IPS DF 19.7 (cell line): ENCODE data around the gene NFX1.

Source experiments
- DNase-seq: peaks from one replicate; pipeline ENCODE4 v3.0.0-alpha.2; 2013; ENCODE audit warnings: low read depth, low spot score

Gene NFX1

DNA sequence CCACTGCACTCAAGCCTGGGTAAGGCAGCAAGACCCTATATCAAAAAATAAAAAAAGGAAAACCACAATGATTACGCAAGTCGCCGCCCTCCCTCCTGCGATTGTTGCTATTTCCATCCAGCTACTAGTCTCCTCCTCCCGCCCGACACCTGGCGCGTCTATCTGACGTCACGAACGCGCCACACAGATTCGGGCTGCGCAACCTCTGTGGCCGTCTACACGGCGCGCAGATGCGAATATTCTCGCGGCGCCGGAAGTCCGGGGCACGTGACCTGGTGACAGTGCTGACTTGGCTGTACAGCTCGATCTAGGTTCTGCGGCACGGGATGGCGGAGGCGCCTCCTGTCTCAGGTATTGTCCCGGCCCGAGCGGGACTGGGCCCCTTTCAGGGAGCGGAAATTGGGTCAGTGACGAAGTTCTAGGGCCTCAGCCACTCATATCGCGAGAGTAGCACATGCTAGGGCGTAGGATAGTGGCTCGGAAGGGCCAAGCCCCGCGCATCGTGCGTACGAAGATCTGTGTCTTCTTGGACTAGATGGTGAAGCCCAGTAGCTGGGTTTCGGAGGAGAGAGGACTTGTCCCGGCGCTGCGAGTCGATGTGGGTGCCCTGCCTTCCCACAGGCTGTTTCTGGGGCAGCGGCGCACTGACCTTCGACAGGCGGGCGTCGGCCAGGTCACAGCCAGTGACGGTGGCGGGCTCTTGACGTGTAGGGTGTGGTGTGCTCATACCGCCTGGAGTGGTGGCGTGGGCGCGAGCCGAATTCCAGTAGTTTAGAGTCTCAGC lies at the start of gene NFX1:
Gene NFX1 (plus strand): TSS at position 270 of the 784 bp plus-strand sequence. CDS start 57 bp downstream, at position 327.
- DNase-seq = peak; percentile 89

DNA sequence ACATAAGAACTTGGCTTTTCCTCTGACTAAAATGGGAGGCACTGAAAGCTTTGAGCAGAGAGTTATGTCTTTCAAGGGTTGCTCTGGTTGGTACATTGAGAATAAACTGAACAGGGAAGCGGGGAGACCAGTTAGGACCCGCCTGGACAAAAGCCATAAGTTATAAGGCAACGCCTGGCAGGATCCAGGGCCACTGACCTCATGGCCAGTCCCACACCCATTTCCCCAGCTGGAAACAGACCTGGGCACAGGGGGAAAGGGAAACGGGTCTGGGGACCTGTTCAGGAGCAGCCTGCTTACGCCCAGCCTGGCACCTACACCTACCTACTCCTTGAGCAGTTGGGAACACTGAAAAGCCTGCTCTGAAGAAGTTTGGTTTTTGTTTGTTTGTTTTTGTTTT lies 49.0 kb upstream of the NFX1 start:
- no peak for DNase-seq

DNA sequence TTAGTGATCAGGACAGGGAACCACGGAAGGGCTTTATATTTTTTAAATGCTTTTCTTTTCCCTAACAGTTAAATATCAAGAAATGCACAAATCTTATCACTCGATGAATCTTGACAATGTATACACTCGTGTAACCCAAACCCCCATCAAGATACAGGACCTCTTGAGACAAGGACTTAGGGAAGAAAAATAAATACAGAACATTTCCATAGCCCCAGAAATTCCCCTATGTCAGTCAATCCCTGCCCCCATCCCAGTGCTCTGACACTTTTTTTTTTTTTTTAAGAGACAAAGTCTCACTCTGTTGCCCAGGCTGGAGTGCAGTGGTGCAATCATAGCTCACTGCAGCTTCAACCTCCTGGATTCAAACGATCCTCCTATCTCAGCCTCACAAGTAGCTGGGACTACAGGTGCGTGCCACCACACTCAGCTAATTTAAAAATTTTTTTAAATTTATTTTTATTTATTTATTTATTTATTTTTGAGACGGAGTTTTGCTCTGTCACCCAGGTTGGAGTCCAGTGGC lies 47.6 kb upstream of the NFX1 start:
- no peak for DNase-seq

DNA sequence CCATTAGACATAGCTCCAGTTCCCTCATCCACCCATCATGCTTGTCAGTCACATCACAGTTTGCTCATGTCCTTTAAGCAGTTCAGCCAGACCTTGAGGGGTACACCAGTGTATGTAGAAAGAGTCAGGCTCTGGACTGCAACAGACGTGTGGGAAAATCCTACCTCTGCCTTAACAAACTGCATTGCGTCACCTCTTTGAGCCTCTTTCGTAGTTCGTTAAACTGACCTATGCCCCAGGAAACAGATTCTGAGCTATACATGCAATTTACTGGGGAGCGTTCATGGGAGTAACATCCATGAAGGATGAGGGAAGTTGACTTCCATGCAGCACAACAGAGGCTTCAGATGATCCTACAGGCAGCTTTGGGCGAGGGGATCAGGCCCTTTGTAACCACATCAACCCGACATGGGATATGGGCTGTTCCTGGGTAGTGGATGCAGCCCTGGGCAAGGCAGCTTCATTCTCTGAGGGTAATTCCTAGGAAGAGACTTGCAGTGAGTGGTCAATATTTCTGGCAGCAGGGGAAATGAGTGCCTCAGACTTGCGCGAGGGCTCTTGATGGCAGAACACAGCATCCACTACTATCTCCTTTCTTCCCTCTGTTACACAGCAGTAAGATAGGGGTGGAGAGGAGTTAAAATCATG lies 46.1 kb upstream of the NFX1 start:
- DNase-seq = no peak

DNA sequence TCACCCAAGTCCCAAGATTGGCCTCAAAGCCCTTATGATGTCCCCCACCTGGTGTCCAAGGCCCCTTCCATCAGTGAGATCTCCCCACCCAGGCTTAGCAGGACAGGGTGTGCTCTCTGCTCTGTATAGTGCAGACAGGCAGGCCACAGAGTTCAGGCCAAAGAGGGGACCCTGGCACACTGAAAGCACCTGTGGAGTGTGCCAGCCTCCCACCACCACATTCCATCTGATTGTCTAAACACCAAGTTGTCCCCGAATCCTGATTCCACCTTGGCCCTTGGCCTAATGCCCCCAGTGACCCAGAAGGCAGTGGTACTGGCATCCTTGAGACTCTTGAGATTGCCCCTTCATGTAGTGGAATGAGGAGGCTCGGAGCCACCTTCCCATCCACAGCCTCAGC lies 45.0 kb upstream of the NFX1 start:
- no peak for DNase-seq

DNA sequence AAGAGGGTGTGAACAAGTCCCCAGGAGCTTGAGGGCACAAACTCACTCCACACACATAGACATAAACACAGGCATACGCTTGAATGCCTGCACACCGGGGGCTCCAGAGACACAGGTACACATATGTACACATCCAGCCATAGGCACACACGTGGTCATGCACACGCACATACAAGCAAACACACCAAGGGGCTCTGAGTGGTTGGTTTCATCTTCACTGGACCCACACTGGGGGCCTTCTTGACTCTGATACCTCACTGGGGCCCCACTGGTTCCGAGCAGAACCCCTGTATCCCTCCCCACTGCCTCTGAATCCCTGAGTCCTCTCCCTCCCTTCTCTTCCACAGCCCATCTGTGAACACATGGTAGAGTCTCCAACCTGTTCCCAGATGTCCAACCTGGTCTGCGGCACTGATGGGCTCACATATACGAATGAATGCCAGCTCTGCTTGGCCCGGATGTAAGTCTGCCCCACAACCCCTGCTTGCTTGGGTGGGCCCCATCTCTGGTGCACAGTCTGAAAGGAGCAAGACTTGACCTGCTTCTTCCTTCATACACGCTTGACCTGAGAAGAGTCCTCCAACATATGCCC lies 44.0 kb upstream of the NFX1 start:
- no peak for DNase-seq

DNA sequence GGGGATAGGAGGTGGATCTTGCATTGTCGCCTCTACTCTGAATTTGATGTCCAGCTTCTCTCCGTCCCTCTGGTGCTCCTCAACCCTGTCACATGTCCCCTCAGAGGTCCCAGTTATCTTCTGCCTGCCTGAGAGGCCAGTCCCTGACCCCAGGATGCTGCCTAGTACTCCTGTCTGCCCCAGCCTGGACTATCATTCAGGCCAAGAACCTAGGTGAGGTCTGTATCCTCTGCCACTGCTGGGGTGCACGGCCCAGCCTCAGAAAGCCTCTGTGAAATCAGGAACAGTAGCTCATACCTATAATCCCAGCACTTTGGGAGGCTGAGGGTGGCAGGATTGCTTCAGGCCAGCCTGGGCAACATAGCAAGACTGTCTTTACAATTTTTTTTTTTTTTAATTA lies 41.7 kb upstream of the NFX1 start:
- DNase-seq = no peak

DNA sequence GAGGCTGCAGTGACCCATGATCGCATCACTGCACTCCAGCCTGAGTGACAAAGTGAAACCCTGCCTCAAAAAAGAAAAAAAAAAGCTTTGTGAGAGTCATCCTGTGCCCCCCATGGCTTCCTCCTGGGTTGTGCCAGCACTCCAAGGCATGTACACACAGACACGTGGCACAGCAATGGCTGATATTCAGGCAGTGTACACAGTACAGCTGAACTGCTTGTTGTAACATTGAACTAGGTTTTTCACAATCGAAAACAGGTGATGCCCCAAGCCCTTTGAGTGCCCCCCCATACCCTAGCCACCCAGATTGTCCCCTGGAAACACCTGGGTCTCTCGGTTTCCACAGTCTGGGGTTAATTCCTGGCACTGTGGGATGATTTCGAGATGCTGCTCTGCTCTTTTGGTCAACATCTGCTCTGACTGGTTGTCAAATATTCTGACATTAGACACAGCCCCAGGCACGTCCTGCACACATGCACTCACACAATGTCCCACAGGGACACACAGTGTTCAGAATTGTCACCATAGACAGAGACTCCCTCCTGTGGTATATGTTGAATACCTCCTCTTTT lies 41.1 kb upstream of the NFX1 start:
- DNase-seq = no peak

DNA sequence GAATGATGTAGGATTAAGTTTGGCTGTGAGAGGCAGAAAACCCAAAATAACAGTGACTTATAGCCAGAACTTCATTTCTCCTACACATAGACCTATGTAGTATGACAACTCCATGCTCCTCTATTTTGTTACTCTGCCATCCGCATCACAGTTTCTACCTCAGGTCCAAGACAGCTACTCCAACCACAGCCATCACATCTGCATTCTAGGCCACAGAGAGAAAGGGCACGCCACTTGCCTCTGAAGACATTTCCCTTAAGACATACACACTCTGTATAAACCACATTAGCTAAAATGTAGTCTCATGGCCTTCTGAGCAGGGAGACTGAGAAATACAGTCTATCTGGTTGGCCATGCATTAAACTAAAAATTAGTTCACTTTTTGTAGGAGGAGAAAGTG lies 40.3 kb upstream of the NFX1 start:
- DNase-seq = no peak

DNA sequence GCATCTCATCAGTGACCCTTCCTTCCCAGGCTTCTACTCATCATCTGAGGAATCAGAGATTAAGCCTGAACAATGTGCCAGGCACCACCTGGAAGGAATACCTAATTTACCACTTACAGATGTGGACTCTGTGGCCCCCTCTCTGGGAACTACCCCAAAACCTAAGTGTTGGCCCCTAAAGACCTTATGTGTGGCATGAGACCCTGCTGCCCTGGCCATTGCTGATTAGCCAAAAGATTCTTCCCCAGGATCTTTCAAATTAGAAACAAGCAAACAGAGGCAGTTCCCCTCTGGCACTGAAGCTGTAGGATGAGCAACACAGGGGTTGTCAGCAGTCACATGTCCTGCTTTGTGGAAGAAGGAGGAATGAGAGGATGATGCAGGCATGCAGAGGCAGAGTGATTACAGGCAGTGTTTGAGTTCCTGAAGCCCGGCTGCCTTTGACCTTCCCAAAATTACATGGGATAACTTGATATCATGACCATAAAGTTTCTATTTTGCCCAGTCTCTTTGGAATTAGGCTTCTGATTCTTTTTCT lies 39.8 kb upstream of the NFX1 start:
- no peak for DNase-seq

DNA sequence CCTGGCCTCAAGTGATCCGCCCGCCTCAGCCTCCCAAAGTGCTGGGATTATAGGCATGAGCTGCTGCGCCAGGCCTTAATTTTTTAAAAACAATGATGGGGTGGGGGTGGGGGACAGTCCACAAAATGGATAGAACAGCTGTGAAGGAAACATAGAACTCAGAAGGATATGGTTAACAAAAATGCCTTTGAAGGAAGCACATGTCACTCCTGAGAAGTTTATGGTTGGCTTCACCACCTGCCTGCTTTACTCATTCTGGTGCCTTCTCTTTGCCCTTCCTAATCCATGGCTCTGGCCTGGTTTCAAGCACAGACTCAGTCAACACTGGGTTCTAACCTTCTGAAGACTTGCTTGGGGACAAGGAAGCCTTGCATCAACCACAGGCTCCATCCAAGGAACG lies 36.1 kb upstream of the NFX1 start:
- DNase-seq = no peak

DNA sequence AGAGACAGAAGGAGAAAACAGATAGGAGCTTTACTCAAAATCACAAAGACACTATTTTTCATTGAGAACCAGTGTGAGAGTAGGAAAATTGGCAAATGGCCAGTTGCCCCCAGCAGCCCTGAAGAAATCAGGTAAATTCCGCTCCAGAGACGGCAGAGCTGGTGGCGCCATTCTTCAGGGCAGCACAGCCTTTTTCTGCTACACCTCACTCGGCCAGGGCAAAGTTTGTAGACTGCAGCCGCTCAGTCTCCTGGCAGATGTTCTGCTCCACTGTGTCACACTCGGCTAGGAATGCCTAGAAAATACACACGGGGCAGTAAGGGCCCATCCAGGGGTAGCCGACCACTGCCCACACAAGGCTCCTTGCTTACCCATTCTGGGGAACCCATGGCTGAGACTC lies 35.3 kb upstream of the NFX1 start:
- no peak for DNase-seq

DNA sequence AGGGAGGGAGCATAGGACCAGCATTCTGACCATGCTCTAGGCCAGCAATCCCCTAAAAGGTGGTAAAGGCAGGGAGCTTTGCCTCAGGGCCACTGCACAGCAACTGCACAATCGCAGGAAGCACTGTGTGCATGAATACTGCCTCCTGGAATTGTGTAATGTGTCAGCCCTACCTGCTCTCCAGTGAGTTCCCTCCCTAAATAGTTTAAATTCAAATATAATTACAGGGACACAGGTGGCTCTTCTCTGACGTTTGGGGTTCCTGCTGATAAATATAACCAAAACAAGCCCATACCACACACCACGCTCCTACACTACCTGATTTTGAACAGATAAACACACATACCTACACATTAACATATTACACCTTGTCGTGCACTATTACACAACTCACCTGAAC lies 34.8 kb upstream of the NFX1 start:
- no peak for DNase-seq

DNA sequence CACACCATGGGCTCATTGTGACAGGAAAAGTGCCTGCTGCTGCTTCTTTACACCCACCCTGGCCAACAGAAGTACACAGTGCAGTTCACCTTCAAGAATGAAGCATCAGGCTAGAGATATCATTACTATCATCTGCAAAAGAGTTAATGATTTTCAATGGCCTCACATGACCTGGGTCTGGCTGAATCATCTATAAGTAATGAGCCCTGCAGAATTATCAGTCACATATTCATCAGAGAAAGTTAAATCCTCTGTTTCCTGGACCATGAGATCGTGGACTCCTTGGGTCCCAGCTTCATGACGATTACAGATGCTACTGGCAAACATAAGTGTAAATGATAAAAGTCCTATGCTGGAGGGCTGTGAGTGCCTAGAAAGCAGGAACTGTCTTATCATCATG lies 34.1 kb upstream of the NFX1 start:
- no peak for DNase-seq

DNA sequence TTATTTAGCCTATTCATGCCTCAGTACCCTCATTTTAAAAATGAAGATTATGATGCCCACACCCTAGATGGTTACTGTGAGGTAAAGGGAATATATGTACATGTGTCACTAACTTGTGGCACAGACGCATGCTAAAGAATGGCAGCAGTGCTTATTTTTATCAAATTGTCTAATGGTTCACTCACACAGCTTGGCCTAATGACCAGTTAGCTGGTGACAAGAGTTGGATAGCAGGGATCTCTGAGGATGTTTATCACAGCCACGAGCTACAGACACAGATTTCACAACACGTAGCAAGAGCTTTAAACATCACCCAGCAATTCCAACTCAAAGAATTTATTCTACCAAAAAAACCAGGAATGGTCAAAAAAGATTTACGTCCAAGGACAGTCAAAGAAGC lies 33.0 kb upstream of the NFX1 start:
- no peak for DNase-seq

DNA sequence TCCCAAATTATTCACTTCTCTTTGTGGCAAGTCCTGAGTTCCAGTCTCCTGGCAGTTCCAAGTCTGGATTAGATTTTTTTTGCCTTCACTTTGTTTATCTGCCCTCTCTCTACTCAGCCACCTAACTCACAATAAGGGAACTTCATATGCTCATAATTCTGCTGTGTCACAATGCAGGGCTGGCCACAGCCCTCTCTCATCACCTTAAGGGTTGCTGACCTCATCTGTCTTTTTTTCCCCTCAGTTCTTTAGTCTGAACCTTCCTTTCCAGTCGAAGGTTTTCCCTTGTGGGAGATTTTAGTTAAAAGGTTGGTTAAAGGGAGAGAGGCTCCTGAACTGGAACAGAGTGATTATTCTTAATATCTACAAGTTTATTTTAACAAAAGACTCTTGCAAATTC lies 29.9 kb upstream of the NFX1 start:
- DNase-seq = no peak

DNA sequence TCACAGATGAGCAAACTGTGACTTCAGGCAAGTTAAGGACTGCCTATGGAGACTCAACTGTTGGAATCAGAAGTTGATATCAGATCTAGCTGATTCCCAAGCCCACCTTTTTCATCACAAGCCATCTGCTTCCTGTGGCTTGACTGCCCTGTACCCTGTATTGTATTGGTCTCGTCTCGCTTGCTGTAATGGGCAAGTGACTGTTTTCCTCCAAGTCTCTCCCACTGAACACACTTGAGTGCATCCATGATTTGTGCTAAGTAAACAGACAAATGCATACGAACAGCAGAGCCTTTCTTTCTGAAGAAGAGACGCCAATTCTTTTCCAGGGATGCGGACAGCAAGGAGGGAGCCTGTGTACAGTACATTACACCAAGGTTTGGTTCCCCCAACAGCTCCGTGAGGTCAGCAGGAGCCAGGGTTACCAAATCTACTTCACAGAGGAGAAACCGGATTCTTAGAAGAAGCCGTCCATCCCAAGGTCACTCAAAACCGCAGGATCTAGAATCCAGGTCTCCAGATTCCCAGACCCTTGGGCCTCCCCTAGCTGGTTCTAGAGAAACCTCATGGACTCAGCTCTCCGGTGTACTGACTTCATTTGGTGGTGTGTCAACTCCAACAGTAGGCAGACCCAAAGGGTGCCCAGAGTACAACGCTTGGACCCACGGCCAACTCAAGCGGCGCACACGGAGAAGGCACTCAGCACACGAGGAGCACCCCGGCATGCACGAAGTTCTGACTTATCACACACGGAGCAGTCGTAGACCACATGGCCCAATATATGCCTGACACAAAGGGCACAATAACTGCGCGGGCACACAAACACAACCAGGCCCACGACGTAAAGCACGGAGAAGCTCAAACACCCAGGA lies 26.9 kb upstream of the NFX1 start:
- DNase-seq = no peak

DNA sequence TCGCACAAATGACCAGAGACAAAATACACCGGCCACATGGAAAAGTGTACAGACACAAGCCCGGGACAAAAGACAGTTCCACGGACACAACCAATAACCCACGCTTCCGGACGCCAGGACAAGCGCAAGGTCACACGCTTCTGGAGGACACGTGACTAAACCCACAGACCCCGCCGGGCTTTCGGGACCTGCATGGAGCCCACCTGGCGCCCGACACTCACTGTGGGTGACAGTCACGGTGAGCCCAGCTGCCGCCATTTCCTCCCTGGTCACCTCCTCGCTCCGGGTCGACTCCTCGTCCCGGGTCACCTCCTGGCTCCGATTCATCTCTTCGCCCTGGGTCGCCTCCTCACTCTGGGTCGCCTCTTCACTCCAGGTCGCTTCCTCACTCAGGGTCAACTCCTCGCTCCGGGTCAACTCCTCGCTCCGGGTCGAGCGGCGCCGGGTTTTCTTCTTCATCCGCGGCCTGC lies 26.3 kb upstream of the NFX1 start:
- DNase-seq = no peak

DNA sequence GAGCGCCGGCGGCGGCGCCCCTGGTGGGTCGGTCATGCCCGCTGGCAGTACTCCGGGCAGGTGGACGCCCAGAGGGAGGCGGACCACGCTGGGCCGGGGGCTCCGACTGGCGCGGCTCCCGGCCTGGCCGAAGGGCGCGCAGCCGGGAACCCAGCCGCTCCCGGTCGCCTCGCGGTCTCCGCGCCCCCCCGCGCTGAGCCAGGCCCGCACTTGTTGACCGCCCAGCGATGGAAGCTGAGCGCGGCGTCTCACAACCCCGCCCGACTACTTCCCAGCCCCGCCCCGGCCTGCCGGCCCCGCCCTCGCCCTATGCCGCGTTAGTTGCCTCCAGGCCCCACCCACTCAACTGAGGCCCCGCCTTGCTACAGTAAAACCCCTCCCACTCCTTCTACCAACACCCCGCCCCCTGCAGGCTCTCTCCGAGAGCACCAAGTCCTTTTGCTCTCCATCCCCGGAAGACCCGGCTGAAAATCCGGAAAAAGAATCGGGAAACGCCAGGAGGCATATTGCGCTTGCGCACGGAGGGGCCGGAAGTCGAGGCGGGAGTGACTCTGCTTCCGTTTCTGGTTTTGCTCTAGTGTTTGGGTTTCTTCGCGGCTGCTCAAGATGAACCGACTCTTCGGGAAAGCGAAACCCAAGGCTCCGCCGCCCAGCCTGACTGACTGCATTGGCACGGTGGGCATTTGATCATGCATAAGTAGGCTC lies 25.7 kb upstream of the NFX1 start, which contains the start of the genes BAG1 and CHMP5:
Gene BAG1 (minus strand): TSS at position 236 of the 705 bp plus-strand sequence.
Gene CHMP5 (plus strand): TSS at position 577 of the 705 bp plus-strand sequence. CDS start 30 bp downstream, at position 607.
- DNase-seq = peak; percentile 91

DNA sequence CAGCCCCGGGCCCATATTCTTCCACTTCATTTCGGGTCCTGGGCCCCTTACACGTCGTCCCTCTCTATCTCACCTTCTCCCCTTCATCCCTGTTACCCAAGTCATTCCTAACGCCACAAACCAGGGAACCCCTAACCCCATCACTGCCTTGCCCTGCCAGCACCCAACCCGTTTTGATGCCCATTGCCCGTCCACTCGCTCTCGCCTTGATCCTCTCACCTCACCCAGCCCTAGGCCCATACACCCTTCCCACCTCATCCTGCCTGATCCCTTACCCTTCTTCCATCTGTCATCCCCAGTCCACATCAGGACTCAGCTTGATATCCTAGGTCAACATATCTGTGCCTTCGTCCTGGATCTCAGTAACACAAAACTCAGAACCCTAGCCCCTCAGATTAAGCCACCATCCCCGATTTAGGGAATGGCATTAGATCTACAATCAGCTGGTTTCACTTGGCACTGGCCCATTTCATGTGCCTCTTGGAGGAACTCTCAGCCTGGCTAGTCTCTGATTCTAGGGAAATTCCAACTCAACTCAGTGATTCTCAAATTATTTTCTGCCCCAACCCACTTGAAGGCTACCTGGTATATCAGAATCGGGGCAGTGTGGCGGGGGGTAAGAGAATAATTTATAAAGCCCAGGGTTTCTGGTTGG lies 25.0 kb upstream of the NFX1 start:
- DNase-seq = no peak
